GM10266 (cell line): Measurements from ENCODE around the gene PTK6.
"Not testable (repeated sequence)": the region's sequence is repeated elsewhere in the genome, so short reads cannot be mapped to it uniquely, and the experiment has no call there.

ENCODE experiments used
- DNase-seq: peaks from one replicate; pipeline ENCODE4 v3.0.0; 2012; ENCODE audit errors: extremely low spot score
- CTCF ChIP-seq: IDR thresholded peaks from 2 replicates; pipeline ENCODE4 v1.5.1; 2012; ENCODE audit warnings: mild to moderate bottlenecking, low read depth; ENCODE audit not compliant: control insufficient read depth, insufficient read depth; ENCODE audit errors: missing control alignments

The PTK6 gene

GRCh38 chr20:63563225-63563935 is 26.2 kb upstream of the PTK6 start:
- TF ChIP-seq CTCF: no peak
- no peak for DNase-seq

- no peak for TF ChIP-seq CTCF
- DNase-seq: no peak
Measured at GRCh38 chr20:63562461-63563224, 25.5 kb upstream of the PTK6 start.

GRCh38 chr20:63561624-63562396 is 24.6 kb upstream of the PTK6 start:
- TF ChIP-seq CTCF: no peak
- DNase-seq: no peak

GRCh38 chr20:63560856-63561609 is 23.9 kb upstream of the PTK6 start:
- no peak for TF ChIP-seq CTCF
- no peak for DNase-seq

GRCh38 chr20:63560333-63560805 is 23.2 kb upstream of the PTK6 start:
- DNase-seq: no peak
- TF ChIP-seq CTCF: no peak

GRCh38 chr20:63559485-63560332 is 22.5 kb upstream of the PTK6 start:
- not testable (repeated sequence) for DNase-seq
